ENCODE results near the gene RPP25L. TPM values are rescaled to one million over a fixed set of nuclear protein-coding genes. Genes with fewer than 3 reads are reported as not detected.

The RPP25L gene
- total and polyA plus RNA-seq, 9 of the 15 experiments (the other 6 are each of a cell fraction or from before 2014, with no cell fraction given), result 16.3 to 43.7 (median 29.0) TPM

DNA sequence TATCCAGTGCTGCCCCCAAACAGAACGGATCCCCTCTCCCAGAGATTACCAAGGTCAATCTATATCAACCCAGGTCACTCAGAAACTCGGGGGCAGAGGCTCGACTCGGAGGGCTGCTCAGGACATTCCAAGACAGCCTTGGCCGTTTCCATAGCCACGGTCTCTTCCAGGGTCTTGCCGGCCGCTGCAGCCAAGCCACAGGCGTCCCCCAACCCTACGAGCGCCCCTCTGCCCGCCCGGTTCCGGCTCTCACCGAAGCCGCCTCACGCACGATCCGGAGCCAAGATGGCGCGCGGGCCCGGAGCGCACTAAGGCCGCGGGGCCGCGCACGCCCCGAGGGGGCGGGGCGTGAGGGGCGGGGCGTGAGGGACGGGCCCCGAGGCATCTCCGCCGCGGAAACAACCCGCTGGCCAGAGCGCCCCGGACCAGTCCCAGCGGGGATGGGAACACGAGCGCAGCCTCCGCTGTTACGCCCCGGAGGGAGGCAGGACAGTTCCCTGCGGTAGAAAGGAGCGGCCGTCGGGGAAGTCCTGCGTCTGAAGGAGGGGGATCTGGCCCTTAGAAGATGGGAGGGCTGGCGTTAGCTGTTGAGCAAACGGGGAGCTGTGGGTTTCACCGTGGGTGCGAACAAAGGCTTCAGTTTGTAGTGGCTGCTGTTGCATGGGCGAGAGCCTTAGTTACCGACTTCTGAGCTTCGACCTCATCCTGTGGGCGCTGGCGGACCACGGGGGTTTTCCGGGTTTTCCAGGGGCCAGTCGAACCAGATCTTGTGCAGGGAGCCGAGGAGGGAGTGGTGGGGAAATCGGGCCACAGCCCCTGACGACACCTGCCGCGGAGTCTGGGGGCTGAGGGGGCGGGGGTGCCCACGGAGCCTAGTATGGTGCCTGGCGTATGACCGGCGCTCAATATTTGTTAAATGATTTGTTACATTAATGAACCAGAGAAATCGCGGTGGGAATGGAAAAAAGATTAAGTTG is at the start of gene RPP25L (continued):
- TF ChIP-seq, protein P1, sequence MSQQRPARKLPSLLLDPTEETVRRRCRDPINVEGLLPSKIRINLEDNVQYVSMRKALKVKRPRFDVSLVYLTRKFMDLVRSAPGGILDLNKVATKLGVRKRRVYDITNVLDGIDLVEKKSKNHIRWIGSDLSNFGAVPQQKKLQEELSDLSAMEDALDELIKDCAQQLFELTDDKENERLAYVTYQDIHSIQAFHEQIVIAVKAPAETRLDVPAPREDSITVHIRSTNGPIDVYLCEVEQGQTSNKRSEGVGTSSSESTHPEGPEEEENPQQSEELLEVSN (IDR thresholded peaks at IDR 0.05; ENCODE audit: borderline replicate concordance in 1 of 2, extremely low read depth in 1 of 2, insufficient read depth in 1 of 2, insufficient read length in 1 of 2, low read depth in 1 of 2, low read length in 1 of 2, poor library complexity in 1 of 2, severe bottlenecking in 1 of 2), result peak in 1 of 2 experiments; percentile 55
- TF ChIP-seq, protein P2, sequence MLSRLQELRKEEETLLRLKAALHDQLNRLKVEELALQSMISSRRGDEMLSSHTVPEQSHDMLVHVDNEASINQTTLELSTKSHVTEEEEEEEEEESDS (CRISPR knock-in tag; IDR thresholded peaks at IDR 0.05), result no peak
- TF ChIP-seq POLR2AphosphoS2 (IDR thresholded peaks at IDR 0.05; ENCODE audit: low read length) (peak; percentile 64; the same call in 1 of the 2 replicates), TBP (optimal IDR thresholded peaks at IDR 0.05; ENCODE audit: low read depth, low read length) (peak; percentile 76), ZNF778 (CRISPR knock-in tag; IDR thresholded peaks at IDR 0.05) (no peak), PHF8 (IDR thresholded peaks at IDR 0.05; ENCODE audit: borderline replicate concordance, low read length) (peak; percentile 94), SP1 (CRISPR knock-in tag; IDR thresholded peaks at IDR 0.05) (peak; percentile 51; the same call in 1 of the 2 replicates), FOXP1 (CRISPR knock-in tag; IDR thresholded peaks at IDR 0.05) (peak; percentile 46; the same call in 1 of the 2 replicates)
- TF ChIP-seq, protein P3, sequence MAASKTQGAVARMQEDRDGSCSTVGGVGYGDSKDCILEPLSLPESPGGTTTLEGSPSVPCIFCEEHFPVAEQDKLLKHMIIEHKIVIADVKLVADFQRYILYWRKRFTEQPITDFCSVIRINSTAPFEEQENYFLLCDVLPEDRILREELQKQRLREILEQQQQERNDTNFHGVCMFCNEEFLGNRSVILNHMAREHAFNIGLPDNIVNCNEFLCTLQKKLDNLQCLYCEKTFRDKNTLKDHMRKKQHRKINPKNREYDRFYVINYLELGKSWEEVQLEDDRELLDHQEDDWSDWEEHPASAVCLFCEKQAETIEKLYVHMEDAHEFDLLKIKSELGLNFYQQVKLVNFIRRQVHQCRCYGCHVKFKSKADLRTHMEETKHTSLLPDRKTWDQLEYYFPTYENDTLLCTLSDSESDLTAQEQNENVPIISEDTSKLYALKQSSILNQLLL (CRISPR knock-in tag; IDR thresholded peaks at IDR 0.05; ENCODE audit: borderline replicate concordance), result no peak
- TF ChIP-seq, protein P4, sequence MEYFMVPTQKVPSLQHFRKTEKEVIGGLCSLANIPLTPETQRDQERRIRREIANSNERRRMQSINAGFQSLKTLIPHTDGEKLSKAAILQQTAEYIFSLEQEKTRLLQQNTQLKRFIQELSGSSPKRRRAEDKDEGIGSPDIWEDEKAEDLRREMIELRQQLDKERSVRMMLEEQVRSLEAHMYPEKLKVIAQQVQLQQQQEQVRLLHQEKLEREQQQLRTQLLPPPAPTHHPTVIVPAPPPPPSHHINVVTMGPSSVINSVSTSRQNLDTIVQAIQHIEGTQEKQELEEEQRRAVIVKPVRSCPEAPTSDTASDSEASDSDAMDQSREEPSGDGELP (CRISPR knock-in tag; IDR thresholded peaks at IDR 0.05; ENCODE audit: borderline replicate concordance), result peak; percentile 18; the same call in 1 of the 2 replicates
- TF ChIP-seq, protein P5, sequence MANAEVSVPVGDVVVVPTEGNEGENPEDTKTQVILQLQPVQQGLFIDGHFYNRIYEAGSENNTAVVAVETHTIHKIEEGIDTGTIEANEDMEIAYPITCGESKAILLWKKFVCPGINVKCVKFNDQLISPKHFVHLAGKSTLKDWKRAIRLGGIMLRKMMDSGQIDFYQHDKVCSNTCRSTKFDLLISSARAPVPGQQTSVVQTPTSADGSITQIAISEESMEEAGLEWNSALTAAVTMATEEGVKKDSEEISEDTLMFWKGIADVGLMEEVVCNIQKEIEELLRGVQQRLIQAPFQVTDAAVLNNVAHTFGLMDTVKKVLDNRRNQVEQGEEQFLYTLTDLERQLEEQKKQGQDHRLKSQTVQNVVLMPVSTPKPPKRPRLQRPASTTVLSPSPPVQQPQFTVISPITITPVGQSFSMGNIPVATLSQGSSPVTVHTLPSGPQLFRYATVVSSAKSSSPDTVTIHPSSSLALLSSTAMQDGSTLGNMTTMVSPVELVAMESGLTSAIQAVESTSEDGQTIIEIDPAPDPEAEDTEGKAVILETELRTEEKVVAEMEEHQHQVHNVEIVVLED (CRISPR knock-in tag; IDR thresholded peaks at IDR 0.05), result peak; percentile 64

Data from K562 (cell line).